Stimulated activated CD8-positive, alpha-beta memory T cell treated with anti-CD3 and anti-CD28 coated beads, Interleukin-7, amount 100 ng/mL, for 4 hours (primary cell): Measurements from ENCODE around the gene RRP12.
"Not testable (repeated sequence)": the region's sequence is repeated elsewhere in the genome, so short reads cannot be mapped to it uniquely, and the experiment has no call there.

Experiments used
- DNase-seq, 2 donors: peaks; one replicate each; pipeline ENCODE4 v3.0.0-alpha.2; 2020; ENCODE audit warnings: low read depth in 2 of 2

RRP12 gene

GRCh38 chr10:97365761-97366351 lies 35.3 kb downstream of the RRP12 start:
- no peak for DNase-seq

GRCh38 chr10:97363071-97363470 lies 38.1 kb downstream of the RRP12 start:
- DNase-seq: no peak

DNA sequence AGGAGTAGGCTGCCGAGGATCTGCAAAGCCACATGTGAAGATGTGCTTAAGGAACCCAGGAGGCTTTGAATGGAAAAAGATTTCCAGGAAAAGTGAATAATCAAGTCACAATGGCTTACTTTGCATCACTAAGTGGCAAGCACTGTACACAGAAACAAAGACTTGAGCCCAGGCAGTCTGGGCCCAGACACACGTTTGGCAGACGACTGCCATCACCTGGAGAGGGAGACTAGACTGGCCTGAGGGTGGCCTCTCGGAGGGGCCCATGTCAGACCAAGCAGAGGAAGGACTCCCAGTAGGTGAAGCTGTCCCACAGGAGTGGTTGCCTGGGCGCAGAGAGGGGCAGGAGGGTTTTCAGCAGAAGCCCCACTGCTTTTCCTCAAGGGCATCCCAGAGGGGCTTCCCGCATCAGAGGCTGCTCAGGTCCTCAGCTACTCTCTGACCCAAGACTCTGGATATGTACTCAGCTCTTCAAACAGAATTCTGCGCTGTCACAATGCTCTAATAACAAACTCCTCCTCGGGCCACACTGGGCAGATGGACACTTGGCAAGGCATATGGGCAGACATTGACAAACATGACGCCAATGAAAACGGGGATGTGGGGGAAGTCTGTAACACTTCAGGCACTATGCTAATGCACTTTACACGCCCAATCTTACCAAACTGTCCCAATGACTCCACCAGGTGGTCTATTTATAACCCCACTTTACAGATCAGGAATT lies 38.7 kb downstream of the RRP12 start:
- no peak for DNase-seq

GRCh38 chr10:97361537-97361901 lies 39.6 kb downstream of the RRP12 start:
- no peak for DNase-seq

- no peak for DNase-seq
Observed at GRCh38 chr10:97360705-97361536, 40.2 kb downstream of the RRP12 start.

- DNase-seq: no peak
Observed at GRCh38 chr10:97358781-97359180, 42.4 kb downstream of the RRP12 start.

GRCh38 chr10:97358349-97358748 lies 42.8 kb downstream of the RRP12 start:
- DNase-seq: no peak

DNA sequence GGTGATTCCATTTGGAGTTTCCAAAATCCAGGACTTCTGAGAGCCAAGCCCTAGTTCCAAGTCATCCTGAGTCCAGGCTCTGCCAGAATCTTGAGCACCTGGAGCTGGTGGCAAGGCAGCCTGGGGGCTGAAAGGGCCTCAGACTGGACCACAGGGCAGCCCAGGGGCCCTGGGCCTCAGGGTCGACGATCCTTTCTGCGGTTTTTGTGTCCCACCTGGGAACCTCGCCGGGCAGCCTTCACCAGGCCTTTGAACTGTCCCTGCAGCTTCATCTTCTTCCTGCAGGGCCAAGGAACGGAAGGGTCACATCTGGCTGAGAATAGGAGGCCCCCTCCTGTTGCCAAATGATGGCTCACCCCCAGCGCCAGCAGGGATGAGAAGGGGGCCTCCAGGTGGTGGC lies 44.2 kb downstream of the RRP12 start:
- DNase-seq: no peak

DNA sequence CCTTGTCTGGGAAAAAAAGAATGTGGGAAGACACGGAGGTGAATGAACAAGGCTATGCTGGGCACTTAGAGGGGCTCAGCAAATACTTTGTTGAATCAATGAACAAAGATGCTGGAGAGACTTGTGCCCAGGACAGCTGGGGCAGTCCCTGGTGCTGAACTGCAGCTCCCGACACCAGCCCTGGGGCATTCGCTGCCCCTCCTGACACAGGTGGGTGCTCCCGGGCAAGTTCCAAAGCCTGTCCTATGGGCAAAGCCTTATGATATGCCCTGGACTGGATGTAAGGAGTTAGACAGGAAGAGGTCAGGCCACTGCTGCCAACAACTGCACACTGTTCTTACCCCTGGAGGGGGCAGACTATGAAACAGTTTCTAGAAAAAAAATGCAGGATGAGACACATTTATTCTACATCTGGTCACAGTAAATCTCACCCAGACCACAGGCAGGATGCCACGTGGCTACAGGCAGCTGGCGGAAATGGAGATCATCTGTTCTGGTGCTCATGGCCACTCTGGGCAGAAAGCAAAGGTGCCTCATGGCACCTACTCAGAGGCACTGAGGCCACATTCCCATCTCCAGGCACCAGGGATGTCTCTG lies 44.7 kb downstream of the RRP12 start:
- DNase-seq: peak; percentile 12 to 24

DNA sequence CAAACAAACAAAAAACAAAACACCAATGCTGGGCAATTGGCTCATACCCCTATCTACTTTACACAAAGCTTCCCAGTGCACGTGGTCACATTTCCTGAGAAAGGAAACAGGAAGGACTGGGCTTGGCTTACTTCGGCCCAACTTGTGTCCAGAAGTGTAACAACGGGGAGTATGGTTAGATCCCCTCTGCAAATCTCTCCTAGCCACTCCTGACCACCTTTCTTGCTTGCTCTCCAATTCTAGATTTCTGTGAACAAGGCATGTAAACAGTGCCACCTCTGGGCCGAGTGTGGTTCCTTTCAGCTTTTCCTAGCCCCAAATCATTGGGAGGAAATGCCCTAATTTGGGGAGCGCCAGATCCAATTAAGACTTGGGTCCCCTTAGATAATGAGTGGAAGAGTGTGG lies 45.6 kb downstream of the RRP12 start:
- DNase-seq: no peak

- no peak for DNase-seq
Observed at GRCh38 chr10:97353945-97354344, 47.2 kb downstream of the RRP12 start.

DNA sequence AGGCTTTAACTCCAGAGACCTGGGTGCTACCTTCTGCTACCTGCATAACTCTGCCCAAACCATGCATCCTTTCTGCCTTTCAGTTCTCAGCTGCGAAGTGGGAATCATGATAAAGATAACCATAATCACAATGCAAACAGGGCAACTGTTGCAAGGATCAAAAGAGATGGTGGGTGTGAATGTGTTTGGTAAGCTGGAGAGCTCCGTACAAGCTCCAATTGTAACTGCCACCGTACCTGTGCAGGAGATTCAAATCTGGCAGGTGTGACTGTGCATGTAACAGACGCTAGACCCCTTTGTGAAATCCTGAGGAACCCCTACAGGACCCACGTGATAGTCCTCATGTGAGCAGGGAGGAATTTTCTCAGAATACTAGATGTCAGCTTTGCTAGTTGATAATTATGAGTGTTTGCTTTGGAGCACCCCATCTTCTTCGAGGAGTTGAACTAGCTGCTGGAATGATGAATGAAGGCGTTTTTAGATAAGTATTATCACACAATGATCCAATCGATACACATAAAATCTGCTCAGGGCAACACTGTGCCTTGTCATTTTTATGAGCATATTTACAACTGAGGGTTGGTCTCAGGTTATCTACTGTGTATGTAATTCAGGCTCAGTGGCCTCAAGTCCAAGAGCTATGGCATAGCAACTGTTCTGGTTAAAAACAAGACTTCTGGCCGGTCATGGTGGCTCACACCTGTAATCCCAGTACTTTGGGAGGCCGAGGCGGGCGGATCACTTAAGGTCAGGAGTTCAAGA lies 51.2 kb downstream of the RRP12 start:
- DNase-seq: no peak

DNA sequence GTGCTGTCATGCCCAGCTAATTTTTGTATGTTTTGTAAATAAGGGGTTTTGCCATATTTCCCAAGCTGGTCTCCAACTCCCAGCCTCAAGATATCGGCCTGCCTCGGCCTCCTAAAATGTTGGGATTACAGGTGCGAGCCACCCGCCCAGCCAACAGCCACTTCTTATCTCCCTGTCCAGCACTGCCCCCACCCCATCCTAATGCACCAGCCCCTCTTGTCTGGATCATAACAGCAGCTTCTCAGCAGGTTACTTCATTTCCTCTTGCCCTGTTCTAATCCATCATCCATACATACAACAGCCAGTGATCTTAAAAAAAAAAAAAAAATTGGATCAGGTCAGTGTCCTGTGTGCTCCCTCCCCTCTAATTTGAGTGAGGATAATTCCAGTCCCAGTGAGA lies 53.8 kb downstream of the RRP12 start:
- DNase-seq: no peak

DNA sequence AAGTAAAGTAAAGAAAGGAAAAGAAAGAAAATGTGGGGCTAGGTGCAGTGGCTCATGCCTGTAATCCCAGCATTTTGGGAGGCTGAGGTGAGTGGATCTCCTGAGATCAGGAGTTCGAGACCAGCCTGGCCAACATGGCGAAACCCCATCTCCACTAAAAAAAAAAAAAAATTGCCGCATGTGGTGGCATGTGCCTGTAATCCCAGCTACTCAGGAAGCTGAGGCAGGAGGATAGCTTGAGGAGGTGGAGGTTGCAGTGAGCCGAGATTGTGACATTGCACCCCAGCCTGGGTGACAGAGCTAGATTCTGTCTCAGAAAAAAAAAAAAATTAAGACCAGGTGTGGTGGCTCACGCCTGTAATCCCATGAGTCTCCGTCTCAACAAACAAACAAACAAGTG lies 57.5 kb downstream of the RRP12 start:
- not testable (repeated sequence) for DNase-seq

GRCh38 chr10:97341416-97341815 lies 59.7 kb downstream of the RRP12 start:
- DNase-seq: no peak

DNA sequence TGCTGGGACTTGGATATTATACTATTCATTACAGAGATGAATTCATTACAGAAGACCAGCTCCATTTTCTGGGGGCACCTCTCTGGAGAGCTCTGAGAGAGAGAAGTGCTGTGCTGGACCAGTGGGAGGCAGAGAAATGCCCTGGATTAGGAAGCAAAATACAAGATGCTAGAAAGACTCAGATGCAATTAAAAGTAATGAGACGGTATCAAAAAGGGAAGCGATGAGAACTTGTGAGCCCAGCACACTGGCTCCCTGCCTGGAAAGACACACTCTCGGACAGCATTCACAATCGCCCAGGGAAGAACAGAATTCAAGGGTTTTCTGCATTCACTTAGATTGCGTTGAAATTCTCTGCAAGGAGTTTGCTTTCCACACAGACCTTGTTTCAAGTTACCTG lies 63.1 kb downstream of the RRP12 start:
- no peak for DNase-seq

DNA sequence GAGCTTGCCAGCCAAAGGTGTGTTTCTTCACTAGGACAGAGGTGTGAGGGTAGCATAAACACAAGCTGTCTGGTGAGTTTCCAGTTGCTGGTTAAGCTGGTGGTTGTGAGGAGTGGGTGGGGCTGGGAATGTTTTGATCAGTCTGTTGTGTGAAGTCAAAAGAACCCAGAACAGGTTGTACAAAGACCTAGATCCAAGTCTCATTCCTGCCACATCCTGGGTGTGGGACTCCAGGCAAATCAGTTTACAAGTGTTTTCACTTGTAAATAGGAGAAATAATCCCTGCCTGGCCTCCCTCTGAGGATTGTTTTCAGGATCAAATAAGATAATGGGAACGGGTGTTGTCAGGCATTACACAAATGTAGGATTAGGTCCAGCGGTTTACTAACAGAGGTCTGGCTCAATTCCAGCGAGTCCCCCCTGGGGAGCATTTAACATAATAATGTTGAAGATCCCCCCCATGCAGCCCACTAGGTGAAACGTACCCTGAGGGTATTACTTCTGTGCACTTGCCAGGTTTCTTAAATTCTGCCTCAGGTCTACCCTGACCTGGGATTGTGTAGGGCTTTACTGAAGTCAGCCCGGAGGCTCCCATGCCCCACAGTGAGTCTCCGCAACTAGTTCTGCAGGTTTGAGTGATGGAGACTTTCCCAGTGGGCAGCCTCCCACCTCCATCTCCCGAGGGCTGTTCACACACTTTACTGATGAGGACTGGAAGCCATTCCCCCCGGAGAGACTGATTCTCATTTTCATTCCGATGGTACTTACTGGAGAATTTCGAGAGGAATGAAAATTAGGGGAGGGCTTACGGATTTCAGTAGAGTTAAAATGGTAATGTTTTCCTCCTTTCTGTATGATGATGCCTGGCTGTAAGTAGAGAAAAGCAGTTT lies 64.0 kb downstream of the RRP12 start:
- no peak for DNase-seq

DNA sequence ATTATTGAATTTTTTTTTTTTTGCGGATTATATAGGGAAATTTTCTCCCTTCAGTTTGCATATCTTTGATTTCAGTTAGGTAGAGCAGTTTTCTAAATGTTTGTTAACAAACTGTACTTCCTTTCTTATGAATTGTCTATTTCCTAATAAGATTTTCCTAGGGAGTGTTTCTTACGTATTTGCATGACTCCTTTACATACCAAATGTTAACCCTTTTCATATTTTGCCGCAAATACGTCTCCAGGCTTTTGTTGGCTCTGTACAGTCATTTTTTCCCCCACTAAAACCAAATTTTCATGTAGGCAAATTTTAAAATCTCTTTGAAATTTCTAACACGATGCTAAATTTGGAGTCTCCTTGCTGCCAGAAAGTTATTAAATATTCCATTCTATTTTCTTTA lies 64.7 kb downstream of the RRP12 start:
- no peak for DNase-seq

DNA sequence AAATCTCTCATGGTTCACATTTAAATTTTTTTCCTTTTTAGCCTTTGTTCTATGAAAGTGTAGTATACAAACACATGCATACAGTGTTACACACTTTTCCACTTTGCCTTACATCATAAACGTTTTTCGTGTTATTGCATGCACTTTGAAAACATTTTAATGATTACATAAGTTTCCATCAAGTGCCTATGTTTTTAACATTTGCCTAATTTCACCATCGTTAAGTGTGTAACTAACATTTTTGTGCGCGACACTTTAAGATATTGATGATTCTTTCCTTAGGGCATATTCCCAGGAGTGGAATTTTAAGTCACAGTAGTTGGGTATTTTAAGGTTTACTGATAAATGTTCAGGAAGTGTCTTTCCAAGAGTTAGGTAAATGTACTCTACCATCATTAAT lies 65.1 kb downstream of the RRP12 start:
- DNase-seq: no peak

DNA sequence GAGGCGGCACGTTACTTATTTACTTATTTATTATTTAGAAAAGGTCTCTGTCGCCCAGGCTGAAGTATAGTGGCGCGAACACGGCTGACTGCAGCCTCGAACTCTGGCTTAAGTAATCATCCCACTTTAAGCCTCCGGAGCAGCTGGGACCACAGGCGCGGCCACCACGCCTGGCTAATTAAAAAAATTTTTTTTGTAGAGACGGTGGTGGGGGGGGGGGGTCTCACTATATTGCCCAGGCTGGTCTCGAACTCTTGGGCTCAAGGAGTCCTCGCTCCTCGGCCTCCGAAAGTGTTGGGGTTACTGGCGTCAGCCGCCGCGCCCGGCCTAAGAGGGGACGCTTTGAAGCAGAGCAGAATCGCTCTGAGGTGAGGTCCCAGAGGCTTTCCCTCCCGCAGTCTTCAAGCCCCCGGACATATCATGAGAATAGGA lies 65.9 kb downstream of the RRP12 start:
- DNase-seq: no peak
